Lung (tissue), 12 donors: ENCODE measurements around the gene INTS11. TPM values are rescaled to one million over a fixed set of nuclear protein-coding genes. Genes with fewer than 3 reads are reported as not detected.

Source experiments
- ATAC-seq: fragments of 200-7000 bp; cut with Tn5 transposase; one replicate; pipeline ENCODE4 v1.9.1; 2020; ENCODE audit warnings: moderate number of reproducible peaks; ENCODE audit not compliant: insufficient read depth, low FRiP score
- DNase-seq, 3 donors: peaks; one replicate each; pipeline ENCODE4 v3.0.0-alpha.2; 2013 to 2017
- H3K27ac ChIP-seq, 2 donors: one replicate each; pipeline ENCODE4 v1.5.1; 2013; ENCODE audit warnings: mild to moderate bottlenecking in 2 of 2, moderate library complexity in 2 of 2, control low read depth in 1 of 2, inconsistent platforms in 1 of 2, low read depth in 1 of 2, low read length in 1 of 2
- H3K27me3 ChIP-seq, 3 donors: one replicate each; pipeline ENCODE4 v1.5.1; 2013; ENCODE audit warnings: low read length in 2 of 3; ENCODE audit not compliant: control insufficient read depth in 3 of 3, insufficient read depth in 3 of 3
- H3K36me3 ChIP-seq, 4 donors: one replicate each; pipeline ENCODE4 v1.5.1; 2013; ENCODE audit warnings: low read length in 4 of 4, mild to moderate bottlenecking in 1 of 4, moderate library complexity in 1 of 4; ENCODE audit not compliant: control insufficient read depth in 4 of 4, insufficient read depth in 4 of 4
- H3K4me1 ChIP-seq, 5 donors: one replicate each; pipeline ENCODE4 v1.5.1; 2013; ENCODE audit warnings: low read length in 5 of 5, mild to moderate bottlenecking in 2 of 5, moderate library complexity in 1 of 5; ENCODE audit not compliant: control insufficient read depth in 5 of 5, insufficient read depth in 5 of 5
- H3K4me3 ChIP-seq: one replicate; pipeline ENCODE4 v1.5.1; 2013; ENCODE audit warnings: mild to moderate bottlenecking, control low read depth, moderate library complexity
- H3K9ac ChIP-seq, 2 donors: one replicate each; pipeline ENCODE4 v1.5.1; 2013; ENCODE audit warnings: low read length in 2 of 2, control low read depth in 1 of 2; ENCODE audit not compliant: insufficient read depth in 1 of 2
- H3K9me3 ChIP-seq, 4 donors: one replicate each; pipeline ENCODE4 v1.5.1; 2013; ENCODE audit warnings: low read length in 3 of 4, mild to moderate bottlenecking in 1 of 4, moderate library complexity in 1 of 4; ENCODE audit not compliant: control insufficient read depth in 4 of 4, insufficient read depth in 3 of 4
- WGBS, 2 donors: extraction: QIAGEN DNeasy Blood & Tissue Kit; methylation state at CpG; one replicate each; pipeline ENCODE4 v1.1.7; 2013; 5-methylcytosine and 5-hydroxymethylcytosine counted together
- polyA plus RNA-seq, 2 donors: library from polyadenylated mRNA; stranded (reverse); fragments of 200-250 nt; gene quantifications; one replicate each; pipeline ENCODE4 v1.2.1, GENCODE V29; 2013
- total RNA-seq, 2 donors: library from RNA; depleted of rRNA in 1 of 2; stranded (reverse); fragments of >200 nt in 1 of 2; gene quantifications; one replicate each; pipeline ENCODE4 v1.2.1, GENCODE V29; 2014 to 2021
- TF ChIP-seq, protein P1 (sequence below): IDR thresholded peaks from 2 replicates; pipeline ENCODE4 v1.5.1; 2012; ENCODE audit warnings: mild to moderate bottlenecking; ENCODE audit errors: control extremely low read depth, extremely low read depth
- donor health status: control.
- donor health status: control.
- donor health status: Bipolar disorder and iron deficiency.
- donor health status: healthy.
- donor health status: DM: yes; HTN: yes; CAD: no.

The INTS11 gene
- total and polyA plus RNA-seq, 4 donors: 89.8 to 130 (median 96.7) TPM

DNA sequence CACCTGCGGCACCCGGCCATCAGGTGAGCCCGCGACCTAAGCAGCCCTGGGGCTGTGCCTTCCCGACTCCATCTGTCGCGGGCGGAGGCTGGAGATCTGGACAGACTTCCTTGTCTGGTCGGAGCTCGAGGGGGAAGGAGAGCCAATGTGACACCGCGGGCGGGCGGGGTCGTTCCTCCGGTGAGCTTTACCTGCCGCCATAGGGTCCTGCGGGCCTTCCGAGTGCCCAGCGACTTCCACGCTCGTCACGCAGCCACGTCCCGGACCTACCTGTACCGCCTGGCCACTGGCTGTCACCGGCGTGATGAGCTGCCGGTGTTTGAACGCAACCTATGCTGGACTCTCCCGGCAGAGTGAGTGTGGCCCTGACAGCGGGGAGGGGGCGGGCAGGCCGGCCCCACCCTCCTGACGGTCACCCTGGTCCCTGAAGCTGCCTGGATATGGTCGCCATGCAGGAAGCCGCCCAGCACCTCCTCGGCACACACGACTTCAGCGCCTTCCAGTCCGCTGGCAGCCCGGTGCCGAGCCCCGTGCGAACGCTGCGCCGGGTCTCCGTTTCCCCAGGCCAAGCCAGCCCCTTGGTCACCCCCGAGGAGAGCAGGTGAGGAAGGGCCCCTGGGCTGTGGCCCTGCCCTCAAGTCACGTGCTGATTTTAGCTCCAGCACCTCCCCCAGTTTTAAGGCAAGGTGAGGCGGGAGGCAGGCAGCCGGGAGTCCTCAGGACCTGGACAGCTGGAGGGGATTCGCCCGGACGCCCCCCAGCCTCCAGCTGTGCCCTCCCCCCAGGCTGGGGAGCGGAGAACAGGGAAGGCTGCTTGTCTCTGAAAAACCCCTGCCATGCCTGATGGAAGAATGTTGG lies 15.0 kb downstream of the INTS11 start:
- peak overlapping the region in 1 of 2 donors; percentile 90 for H3K27ac ChIP-seq
- no peak for DNase-seq
- no peak for ATAC-seq
- 38 to 47% methylated on average over 53 to 57 of the region's 57 CpGs for WGBS, 2 donors
- TF ChIP-seq, protein P1, sequence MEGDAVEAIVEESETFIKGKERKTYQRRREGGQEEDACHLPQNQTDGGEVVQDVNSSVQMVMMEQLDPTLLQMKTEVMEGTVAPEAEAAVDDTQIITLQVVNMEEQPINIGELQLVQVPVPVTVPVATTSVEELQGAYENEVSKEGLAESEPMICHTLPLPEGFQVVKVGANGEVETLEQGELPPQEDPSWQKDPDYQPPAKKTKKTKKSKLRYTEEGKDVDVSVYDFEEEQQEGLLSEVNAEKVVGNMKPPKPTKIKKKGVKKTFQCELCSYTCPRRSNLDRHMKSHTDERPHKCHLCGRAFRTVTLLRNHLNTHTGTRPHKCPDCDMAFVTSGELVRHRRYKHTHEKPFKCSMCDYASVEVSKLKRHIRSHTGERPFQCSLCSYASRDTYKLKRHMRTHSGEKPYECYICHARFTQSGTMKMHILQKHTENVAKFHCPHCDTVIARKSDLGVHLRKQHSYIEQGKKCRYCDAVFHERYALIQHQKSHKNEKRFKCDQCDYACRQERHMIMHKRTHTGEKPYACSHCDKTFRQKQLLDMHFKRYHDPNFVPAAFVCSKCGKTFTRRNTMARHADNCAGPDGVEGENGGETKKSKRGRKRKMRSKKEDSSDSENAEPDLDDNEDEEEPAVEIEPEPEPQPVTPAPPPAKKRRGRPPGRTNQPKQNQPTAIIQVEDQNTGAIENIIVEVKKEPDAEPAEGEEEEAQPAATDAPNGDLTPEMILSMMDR: no peak
- no peak overlapping the region for H3K9ac ChIP-seq
- peak overlapping the region; percentile 79 for H3K4me3 ChIP-seq
- peaks cover 9 to 39% (median 15%) of the 10 kb centered on the region in 5 donors for H3K4me1 ChIP-seq
- peaks cover 0 to 44% (median 13%) of the 10 kb centered on the region in 4 donors for H3K36me3 ChIP-seq
- no peaks in the 10 kb centered on the region for H3K9me3 ChIP-seq
- no peaks in the 10 kb centered on the region for H3K27me3 ChIP-seq

DNA sequence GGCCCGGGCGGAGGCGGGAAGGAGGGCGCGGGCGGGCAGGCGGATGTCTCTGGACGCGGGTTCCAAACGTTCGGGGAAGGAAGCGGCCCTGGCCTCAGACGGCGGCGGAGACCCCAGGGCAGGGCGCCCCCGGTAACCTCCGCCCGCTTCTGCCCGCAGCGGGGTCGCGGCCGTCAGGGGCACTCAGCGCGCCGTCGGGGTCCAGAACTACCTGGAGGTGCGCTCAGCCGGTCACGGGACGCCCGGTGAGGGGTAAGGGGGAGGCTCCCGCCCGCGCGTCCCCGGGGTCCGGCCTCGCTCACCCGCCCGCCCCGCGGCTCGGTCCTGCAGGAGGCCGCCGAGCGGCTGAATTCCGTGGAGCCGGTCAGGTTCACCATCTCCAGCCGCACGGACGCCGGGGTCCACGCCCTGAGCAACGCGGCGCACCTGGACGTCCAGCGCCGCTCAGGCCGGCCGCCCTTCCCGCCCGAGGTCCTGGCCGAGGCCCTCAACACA lies 15.7 kb downstream of the INTS11 start:
- TF ChIP-seq, protein P1: no peak
- WGBS, 2 donors: 1% methylated on average over 28 to 66 of the region's 66 CpGs
- H3K9ac ChIP-seq: peak overlapping the region in 1 of 2 donors; percentile 25
- no peaks in the 10 kb centered on the region for H3K27me3 ChIP-seq
- peak overlapping the region; percentile 90 to 91 for H3K27ac ChIP-seq
- DNase-seq: no peak
- no peak for ATAC-seq
- H3K4me1 ChIP-seq: peaks cover 10 to 42% (median 17%) of the 10 kb centered on the region in 5 donors
- H3K4me3 ChIP-seq: peak overlapping the region; percentile 79
- peaks cover 0 to 37% (median 11%) of the 10 kb centered on the region in 4 donors for H3K36me3 ChIP-seq
- H3K9me3 ChIP-seq: no peaks in the 10 kb centered on the region

DNA sequence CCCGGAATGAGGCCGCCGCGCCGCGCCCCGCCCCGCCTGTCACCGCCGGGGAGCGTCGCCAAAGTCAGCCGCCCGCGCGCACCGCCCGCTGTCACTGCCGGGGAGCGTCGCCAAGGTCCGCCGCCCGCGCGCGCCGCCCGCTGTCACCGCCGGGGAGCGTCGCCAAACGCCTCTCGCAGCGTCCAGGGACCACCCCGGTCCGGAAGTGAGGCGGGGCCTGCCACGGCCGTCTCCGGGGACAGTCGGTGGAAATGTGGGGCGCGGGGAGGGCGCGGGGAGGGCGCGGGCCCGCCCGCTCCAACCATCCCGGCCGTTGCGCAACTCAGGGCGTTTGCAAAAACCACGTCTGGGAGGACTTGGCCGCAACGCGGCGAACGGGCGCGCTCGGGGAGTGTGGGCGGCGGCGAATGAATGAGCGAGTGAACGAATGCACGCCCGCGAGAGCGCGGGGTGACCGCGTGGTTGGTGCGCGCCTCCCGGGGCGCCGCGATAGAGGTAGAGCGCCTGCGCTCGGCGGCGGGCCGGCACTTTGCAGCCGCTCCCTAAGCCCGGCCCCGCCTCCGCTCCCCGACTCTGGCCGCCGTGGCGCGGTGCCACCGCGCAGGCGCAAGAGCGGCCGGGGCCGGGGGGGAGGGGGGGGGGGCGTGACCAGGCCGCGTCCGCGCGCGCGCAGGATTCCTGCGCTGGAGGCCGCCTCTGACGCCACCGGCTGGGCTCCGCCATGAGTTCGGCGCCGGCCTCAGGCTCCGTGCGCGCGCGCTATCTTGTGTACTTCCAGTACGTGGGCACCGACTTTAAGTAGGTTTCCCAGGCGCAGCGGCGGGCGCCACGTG lies 16.3 kb downstream of the INTS11 start, which contains the start of the genes ACAP3 and PUSL1:
TSS of gene ACAP3 (minus strand) at position 8 of the 833 bp plus-strand sequence. CDS start 115 bp downstream, outside the sequence.
TSS of gene PUSL1 (plus strand) at position 675 of the 833 bp plus-strand sequence. CDS start at position 722, 47 bp downstream.
- H3K4me3 ChIP-seq: peak within 1 kb of the TSS; percentile 79
- peaks cover 0 to 30% (median 10%) of the 10 kb centered on the region in 4 donors for H3K36me3 ChIP-seq
- 0 to 1% methylated on average over 75 to 130 of the region's 131 CpGs for WGBS, 2 donors
- H3K9ac ChIP-seq: peak within 1 kb of the TSS; percentile 25 to 26
- no peaks in the 10 kb centered on the region for H3K9me3 ChIP-seq
- no peaks in the 10 kb centered on the region for H3K27me3 ChIP-seq
- peak within 1 kb of the TSS; percentile 91 to 96 for H3K27ac ChIP-seq
- H3K4me1 ChIP-seq: peaks cover 11 to 42% (median 17%) of the 10 kb centered on the region in 5 donors
- peak; percentile 78 for ATAC-seq
- TF ChIP-seq, protein P1: no peak
- DNase-seq: peak; percentile 93 to 96 (median 94)
